Measurements from ENCODE around the gene THUMPD1.

The THUMPD1 gene

GRCh38 chr16:20750558-20750957 lies 8.9 kb upstream of the THUMPD1 start:
- no peak for TF ChIP-seq CTCF (conservative IDR thresholded peaks at IDR 0.05; ENCODE audit: low read depth, low read length)
- H3K4me3 ChIP-seq (ENCODE audit: low read depth, low read length) = no peak overlapping the region
- DNase-seq (ENCODE audit: low read depth) = no peak

GRCh38 chr16:20749474-20749873 lies 7.9 kb upstream of the THUMPD1 start:
- no peak for DNase-seq (ENCODE audit: low read depth)

GRCh38 chr16:20747030-20747816 lies 5.6 kb upstream of the THUMPD1 start:
- TF ChIP-seq CTCF (conservative IDR thresholded peaks at IDR 0.05; ENCODE audit: low read depth, low read length) = no peak
- no peak for DNase-seq (ENCODE audit: low read depth)

More at GRCh38 chr16:20749474-20749873, 7.9 kb upstream of the THUMPD1 start:
- H3K4me3 ChIP-seq (ENCODE audit: low read depth, low read length) = no peak overlapping the region
- no peak for TF ChIP-seq CTCF (conservative IDR thresholded peaks at IDR 0.05; ENCODE audit: low read depth, low read length)

GRCh38 chr16:20746461-20746860 lies 4.8 kb upstream of the THUMPD1 start:
- no peak overlapping the region for H3K4me3 ChIP-seq (ENCODE audit: low read depth, low read length)
- no peak for DNase-seq (ENCODE audit: low read depth)
- TF ChIP-seq CTCF (conservative IDR thresholded peaks at IDR 0.05; ENCODE audit: low read depth, low read length) = no peak

More at GRCh38 chr16:20747030-20747816, 5.6 kb upstream of the THUMPD1 start:
- H3K4me3 ChIP-seq (ENCODE audit: low read depth, low read length) = no peak overlapping the region

- DNase-seq (ENCODE audit: low read depth) = no peak
- no peak for TF ChIP-seq CTCF (conservative IDR thresholded peaks at IDR 0.05; ENCODE audit: low read depth, low read length)
- H3K4me3 ChIP-seq (ENCODE audit: low read depth, low read length) = no peak overlapping the region
Observed at GRCh38 chr16:20744922-20745440, 3.4 kb upstream of the THUMPD1 start.

GRCh38 chr16:20743591-20743990 lies 2.0 kb upstream of the THUMPD1 start:
- no peak for DNase-seq (ENCODE audit: low read depth)
- no peak overlapping the region for H3K4me3 ChIP-seq (ENCODE audit: low read depth, low read length)
- no peak for TF ChIP-seq CTCF (conservative IDR thresholded peaks at IDR 0.05; ENCODE audit: low read depth, low read length)

All from choroid plexus epithelial cell (primary cell).